Measurements from ENCODE around the gene AKAP13. TPM values are rescaled to one million over a fixed set of nuclear protein-coding genes. Genes with fewer than 3 reads are reported as not detected.

Gene AKAP13
- total RNA-seq, 1 experiment from 2014 or later, result 54.5 TPM

DNA sequence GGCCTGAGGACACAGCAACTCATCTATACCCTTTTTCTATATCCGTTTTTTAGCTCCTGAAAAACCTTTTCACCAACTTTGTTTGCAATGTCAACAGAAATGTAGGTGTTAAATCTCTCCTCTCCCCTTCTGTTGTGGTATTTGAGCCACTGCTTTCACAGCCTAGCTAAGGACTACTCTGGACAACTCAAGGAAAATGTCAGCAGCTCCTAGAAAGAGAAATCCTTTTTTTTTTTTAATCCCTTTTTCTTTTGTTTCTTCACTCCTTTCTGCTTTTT, 237.8 kb downstream of the AKAP13 start:
- Histone ChIP-seq H3K4me3 (ENCODE audit: low read depth, low read length, poor library complexity, severe bottlenecking) (no peak overlapping the region), H3K36me3 (ENCODE audit: insufficient read depth, low read length, poor library complexity, severe bottlenecking) (no peaks in the 10 kb centered on the region), H3K27ac (ENCODE audit: low read depth, low read length, poor library complexity, severe bottlenecking) (peak overlapping the region; percentile 41), H3K4me1 (ENCODE audit: insufficient read depth, low read length, poor library complexity, severe bottlenecking) (peaks cover 53% of the 10 kb centered on the region), H3K9me3 (ENCODE audit: low read depth, low read length, poor library complexity, severe bottlenecking) (no peaks in the 10 kb centered on the region), H3K27me3 (replicated peaks; ENCODE audit: insufficient read depth, low read depth, low read length, poor library complexity) (no peaks in the 10 kb centered on the region)
- POLR2A ChIA-PET (ENCODE audit: low non-redundant PET), result interaction anchor here (0.7 kb wide), 1 partner anchor 197 kb away, joined by 4 read pairs; no protein-coding TSS in a partner anchor
- intact Hi-C loops (cut with micrococcal nuclease; ENCODE audit: unreplicated experiment), result no loop called here
- DNase-seq (ENCODE audit: low spot score), result no peak
- CTCF ChIA-PET, result no interaction called here
- BruUV-seq (replicated peaks), result no TSS peak
- TF ChIP-seq EZH2 (IDR thresholded peaks at IDR 0.05; ENCODE audit: borderline replicate concordance, low read depth, low read length, poor library complexity, severe bottlenecking), result no peak
- TF ChIP-seq, protein P1, sequence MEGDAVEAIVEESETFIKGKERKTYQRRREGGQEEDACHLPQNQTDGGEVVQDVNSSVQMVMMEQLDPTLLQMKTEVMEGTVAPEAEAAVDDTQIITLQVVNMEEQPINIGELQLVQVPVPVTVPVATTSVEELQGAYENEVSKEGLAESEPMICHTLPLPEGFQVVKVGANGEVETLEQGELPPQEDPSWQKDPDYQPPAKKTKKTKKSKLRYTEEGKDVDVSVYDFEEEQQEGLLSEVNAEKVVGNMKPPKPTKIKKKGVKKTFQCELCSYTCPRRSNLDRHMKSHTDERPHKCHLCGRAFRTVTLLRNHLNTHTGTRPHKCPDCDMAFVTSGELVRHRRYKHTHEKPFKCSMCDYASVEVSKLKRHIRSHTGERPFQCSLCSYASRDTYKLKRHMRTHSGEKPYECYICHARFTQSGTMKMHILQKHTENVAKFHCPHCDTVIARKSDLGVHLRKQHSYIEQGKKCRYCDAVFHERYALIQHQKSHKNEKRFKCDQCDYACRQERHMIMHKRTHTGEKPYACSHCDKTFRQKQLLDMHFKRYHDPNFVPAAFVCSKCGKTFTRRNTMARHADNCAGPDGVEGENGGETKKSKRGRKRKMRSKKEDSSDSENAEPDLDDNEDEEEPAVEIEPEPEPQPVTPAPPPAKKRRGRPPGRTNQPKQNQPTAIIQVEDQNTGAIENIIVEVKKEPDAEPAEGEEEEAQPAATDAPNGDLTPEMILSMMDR (conservative IDR thresholded peaks at IDR 0.05; ENCODE audit: low read depth, low read length), result no peak

DNA sequence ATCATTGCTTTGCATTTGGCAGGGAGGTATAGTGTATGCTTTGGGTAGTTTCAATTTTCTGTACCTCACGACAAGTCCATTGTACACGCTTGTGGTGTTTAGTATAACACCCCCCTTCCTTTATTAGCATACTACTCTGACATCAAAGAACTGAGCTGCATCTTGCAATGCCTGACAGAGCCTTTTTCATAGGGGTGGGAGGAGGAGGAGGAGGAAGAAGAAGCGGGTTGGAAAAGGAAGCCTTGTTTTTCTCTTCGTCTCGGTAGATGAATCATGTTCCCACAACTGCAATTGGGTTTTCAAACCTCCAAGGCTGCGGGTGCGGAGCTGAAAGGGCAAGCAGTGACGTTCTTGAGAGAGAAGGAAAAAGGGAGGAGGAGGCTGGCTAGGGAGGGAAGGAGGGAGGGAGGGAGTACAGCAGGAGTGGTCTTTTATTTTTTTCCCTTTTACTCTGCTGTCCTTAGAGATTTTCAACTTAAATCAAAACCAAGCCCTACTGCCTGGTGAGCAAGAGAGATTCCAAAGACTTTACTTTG, 238.6 kb downstream of the AKAP13 start:
- Histone ChIP-seq H3K4me1 (ENCODE audit: insufficient read depth, low read length, poor library complexity, severe bottlenecking) (peaks cover 56% of the 10 kb centered on the region), H3K4me3 (ENCODE audit: low read depth, low read length, poor library complexity, severe bottlenecking) (peak overlapping the region; percentile 34), H3K27me3 (replicated peaks; ENCODE audit: insufficient read depth, low read depth, low read length, poor library complexity) (no peaks in the 10 kb centered on the region), H3K27ac (ENCODE audit: low read depth, low read length, poor library complexity, severe bottlenecking) (peak overlapping the region; percentile 41), H3K36me3 (ENCODE audit: insufficient read depth, low read length, poor library complexity, severe bottlenecking) (no peaks in the 10 kb centered on the region), H3K9me3 (ENCODE audit: low read depth, low read length, poor library complexity, severe bottlenecking) (no peaks in the 10 kb centered on the region)
- POLR2A ChIA-PET (ENCODE audit: low non-redundant PET), result interaction anchor here (0.6 kb wide), 1 partner anchor 254 kb away, joined by 4 read pairs; no protein-coding TSS in a partner anchor
- CTCF ChIA-PET, result no interaction called here
- TF ChIP-seq, protein P1 (conservative IDR thresholded peaks at IDR 0.05; ENCODE audit: low read depth, low read length), result no peak
- TF ChIP-seq EZH2 (IDR thresholded peaks at IDR 0.05; ENCODE audit: borderline replicate concordance, low read depth, low read length, poor library complexity, severe bottlenecking), result no peak
- intact Hi-C loops (cut with micrococcal nuclease; ENCODE audit: unreplicated experiment), result no loop called here
- DNase-seq (ENCODE audit: low spot score), result peak; percentile 77
- no TSS peak for BruUV-seq (replicated peaks)

DNA sequence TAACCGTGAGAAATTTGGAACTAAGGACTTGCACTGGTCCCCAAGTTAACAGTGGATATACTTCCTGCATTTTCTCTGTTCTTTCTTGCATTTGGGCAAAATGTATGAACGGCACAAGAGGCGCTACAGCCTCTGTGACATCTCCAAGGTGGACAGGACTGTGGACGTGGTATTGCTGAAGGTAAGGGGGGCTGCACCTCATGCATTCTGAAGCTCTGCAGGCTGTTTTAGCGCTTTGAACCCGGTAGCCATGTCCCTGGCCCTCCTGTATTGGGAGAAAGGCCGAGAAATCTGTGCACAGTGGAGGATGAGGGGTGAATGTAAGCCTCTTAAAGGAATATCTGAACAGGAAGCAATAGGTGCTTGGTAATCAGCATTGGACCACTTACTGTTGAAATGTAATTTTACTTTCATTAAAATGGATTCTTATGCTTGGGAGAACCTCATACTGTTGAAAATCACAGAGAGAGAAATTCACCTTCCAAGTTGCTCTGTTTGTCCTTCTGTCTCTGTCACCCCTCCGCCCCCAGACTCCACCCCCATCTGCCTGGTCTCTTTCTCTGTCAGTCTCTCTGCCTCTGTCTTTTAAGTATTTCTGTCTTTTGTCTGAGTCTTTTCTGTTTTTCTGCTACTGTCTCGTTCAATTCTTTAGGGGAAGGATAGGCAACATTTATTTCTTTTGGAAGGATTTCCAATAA, 239.7 kb downstream of the AKAP13 start:
- no TSS peak for BruUV-seq (replicated peaks)
- POLR2A ChIA-PET (ENCODE audit: low non-redundant PET), result no interaction called here
- Histone ChIP-seq H3K27me3 (replicated peaks; ENCODE audit: insufficient read depth, low read depth, low read length, poor library complexity) (no peaks in the 10 kb centered on the region), H3K27ac (ENCODE audit: low read depth, low read length, poor library complexity, severe bottlenecking) (no peak overlapping the region), H3K4me1 (ENCODE audit: insufficient read depth, low read length, poor library complexity, severe bottlenecking) (peaks cover 56% of the 10 kb centered on the region), H3K9me3 (ENCODE audit: low read depth, low read length, poor library complexity, severe bottlenecking) (no peaks in the 10 kb centered on the region), H3K4me3 (ENCODE audit: low read depth, low read length, poor library complexity, severe bottlenecking) (peak overlapping the region; percentile 34), H3K36me3 (ENCODE audit: insufficient read depth, low read length, poor library complexity, severe bottlenecking) (no peaks in the 10 kb centered on the region)
- CTCF ChIA-PET, result no interaction called here
- intact Hi-C loops (cut with micrococcal nuclease; ENCODE audit: unreplicated experiment), result no loop called here
- no peak for DNase-seq (ENCODE audit: low spot score)
- TF ChIP-seq, protein P1 (conservative IDR thresholded peaks at IDR 0.05; ENCODE audit: low read depth, low read length), result no peak
- TF ChIP-seq EZH2 (IDR thresholded peaks at IDR 0.05; ENCODE audit: borderline replicate concordance, low read depth, low read length, poor library complexity, severe bottlenecking), result no peak

Measured in A673 (cell line).